ENCODE results near the gene AHNAK.

Gene AHNAK

DNA sequence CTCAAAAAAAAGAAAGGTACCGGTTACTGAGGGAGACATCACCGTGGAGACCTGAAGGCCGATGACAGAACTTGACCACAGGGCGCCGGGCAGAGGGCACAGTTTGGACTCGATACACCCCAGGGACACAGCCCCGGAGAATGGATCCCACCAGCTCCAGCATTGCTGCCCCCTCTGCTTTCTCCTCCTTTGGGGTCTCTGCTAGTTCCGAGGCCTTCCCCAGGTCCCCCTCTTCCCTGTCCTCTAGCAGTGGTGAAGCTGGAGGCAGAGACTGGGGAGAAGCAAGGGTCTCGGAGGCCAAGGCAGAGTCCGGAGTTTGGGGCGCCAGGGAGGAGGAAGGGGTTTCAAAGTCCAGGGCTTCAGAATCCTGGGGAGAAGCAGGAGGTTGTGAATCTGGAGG is 31.9 kb upstream of the AHNAK start:
- TF ChIP-seq SIN3A (IDR thresholded peaks at IDR 0.05; ENCODE audit: borderline replicate concordance, insufficient read depth, low read length), result no peak
- TF ChIP-seq TAF1 (IDR thresholded peaks at IDR 0.05; ENCODE audit: borderline replicate concordance, insufficient read depth, low read length), result no peak
- TF ChIP-seq, protein P1, sequence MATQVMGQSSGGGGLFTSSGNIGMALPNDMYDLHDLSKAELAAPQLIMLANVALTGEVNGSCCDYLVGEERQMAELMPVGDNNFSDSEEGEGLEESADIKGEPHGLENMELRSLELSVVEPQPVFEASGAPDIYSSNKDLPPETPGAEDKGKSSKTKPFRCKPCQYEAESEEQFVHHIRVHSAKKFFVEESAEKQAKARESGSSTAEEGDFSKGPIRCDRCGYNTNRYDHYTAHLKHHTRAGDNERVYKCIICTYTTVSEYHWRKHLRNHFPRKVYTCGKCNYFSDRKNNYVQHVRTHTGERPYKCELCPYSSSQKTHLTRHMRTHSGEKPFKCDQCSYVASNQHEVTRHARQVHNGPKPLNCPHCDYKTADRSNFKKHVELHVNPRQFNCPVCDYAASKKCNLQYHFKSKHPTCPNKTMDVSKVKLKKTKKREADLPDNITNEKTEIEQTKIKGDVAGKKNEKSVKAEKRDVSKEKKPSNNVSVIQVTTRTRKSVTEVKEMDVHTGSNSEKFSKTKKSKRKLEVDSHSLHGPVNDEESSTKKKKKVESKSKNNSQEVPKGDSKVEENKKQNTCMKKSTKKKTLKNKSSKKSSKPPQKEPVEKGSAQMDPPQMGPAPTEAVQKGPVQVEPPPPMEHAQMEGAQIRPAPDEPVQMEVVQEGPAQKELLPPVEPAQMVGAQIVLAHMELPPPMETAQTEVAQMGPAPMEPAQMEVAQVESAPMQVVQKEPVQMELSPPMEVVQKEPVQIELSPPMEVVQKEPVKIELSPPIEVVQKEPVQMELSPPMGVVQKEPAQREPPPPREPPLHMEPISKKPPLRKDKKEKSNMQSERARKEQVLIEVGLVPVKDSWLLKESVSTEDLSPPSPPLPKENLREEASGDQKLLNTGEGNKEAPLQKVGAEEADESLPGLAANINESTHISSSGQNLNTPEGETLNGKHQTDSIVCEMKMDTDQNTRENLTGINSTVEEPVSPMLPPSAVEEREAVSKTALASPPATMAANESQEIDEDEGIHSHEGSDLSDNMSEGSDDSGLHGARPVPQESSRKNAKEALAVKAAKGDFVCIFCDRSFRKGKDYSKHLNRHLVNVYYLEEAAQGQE (IDR thresholded peaks at IDR 0.05; ENCODE audit: insufficient read depth in 1 of 2, low read depth in 2 of 2, low read length in 2 of 2), result no peak

DNA sequence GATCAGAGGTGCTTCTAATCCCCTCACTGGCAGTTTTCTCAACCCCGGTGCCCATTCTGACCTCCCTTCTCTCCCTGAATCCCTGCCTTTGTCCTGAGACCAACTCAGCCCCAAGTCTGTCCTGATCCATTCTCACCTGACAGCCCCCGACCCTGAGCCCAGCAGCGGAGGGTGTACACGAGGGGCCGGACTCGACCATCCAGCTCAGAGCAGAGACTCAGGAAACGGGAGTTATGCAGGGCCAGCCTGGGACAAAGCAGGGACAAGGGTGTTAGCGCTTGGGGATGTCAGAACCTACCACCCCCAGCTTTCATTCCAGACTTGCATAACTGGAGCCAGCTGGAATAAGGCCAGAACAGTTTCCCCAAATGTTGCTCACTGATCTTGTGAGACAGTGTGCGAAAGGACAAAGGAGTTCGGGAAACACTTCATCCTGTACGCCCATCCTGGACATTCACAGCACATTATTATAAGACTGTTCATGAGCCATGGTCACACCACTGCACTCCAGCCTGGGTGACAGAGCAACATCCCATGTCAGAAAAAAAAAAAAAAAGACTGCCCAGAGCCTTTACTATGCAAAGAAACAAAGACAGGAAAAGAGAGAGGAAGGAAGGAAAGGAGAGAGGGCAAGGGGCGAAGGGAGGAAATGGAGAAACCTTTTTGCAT is 30.6 kb upstream of the AHNAK start:
- TF ChIP-seq TAF1 (IDR thresholded peaks at IDR 0.05; ENCODE audit: borderline replicate concordance, insufficient read depth, low read length), result no peak

DNA sequence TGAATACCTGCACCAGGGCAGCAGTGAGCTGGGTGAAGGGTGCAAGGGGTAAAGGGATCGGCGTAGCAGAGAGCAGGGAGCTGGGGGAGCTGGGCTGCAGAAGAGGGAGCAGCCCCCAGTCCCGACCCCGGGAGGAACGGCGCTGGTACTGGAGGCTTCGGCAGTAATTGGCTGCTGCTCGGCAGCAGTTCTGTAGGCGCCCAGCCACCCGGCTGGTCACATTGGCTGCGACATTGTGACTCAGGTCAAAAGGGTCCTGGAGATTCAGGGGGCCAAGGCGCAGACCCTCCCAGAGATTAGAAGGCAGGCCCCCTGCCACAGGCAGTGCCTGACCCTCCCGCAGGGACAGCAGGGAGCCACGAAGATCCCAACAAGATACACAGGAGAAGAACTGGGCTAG is 29.2 kb upstream of the AHNAK start:
- TF ChIP-seq, protein P1 (IDR thresholded peaks at IDR 0.05; ENCODE audit: insufficient read depth in 1 of 2, low read depth in 2 of 2, low read length in 2 of 2), result no peak
- TF ChIP-seq FOXP2 (optimal IDR thresholded peaks at IDR 0.05; ENCODE audit: borderline replicate concordance, extremely low read depth, extremely low read length, insufficient read depth), result no peak
- TF ChIP-seq SIN3A (IDR thresholded peaks at IDR 0.05; ENCODE audit: borderline replicate concordance, insufficient read depth, low read length), result no peak
- TF ChIP-seq TAF1 (IDR thresholded peaks at IDR 0.05; ENCODE audit: borderline replicate concordance, insufficient read depth, low read length), result no peak
- TF ChIP-seq POLR2AphosphoS5 (IDR thresholded peaks at IDR 0.05; ENCODE audit: low read depth, low read length), result no peak

DNA sequence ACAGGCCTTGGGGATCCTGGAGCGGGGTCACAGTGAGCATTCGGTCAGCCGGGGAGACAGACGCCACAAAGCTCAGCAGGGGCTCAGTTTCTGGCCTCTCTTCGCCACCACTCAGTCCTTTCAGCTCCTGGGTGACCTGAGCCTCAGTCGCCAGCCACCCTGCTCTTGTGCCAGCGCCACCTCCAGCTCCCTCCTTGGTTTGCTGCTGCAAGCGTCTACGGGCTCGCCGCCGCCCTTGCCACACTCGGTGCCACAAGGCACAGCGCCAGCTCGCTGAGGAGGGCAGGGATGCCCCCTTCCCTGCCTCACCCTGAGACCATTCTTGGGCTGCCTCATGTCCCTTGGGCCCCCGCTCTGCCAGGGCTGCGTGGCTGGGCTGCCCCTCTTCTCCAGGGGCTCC is 28.6 kb upstream of the AHNAK start:
- TF ChIP-seq POLR2AphosphoS5 (IDR thresholded peaks at IDR 0.05; ENCODE audit: low read depth, low read length) (no peak; the same call in 1 of the 2 replicates), TAF1 (IDR thresholded peaks at IDR 0.05; ENCODE audit: borderline replicate concordance, insufficient read depth, low read length) (no peak), FOXP2 (optimal IDR thresholded peaks at IDR 0.05; ENCODE audit: borderline replicate concordance, extremely low read depth, extremely low read length, insufficient read depth) (no peak), SIN3A (IDR thresholded peaks at IDR 0.05; ENCODE audit: borderline replicate concordance, insufficient read depth, low read length) (no peak)
- TF ChIP-seq, protein P1 (IDR thresholded peaks at IDR 0.05; ENCODE audit: insufficient read depth in 1 of 2, low read depth in 2 of 2, low read length in 2 of 2), result no peak

DNA sequence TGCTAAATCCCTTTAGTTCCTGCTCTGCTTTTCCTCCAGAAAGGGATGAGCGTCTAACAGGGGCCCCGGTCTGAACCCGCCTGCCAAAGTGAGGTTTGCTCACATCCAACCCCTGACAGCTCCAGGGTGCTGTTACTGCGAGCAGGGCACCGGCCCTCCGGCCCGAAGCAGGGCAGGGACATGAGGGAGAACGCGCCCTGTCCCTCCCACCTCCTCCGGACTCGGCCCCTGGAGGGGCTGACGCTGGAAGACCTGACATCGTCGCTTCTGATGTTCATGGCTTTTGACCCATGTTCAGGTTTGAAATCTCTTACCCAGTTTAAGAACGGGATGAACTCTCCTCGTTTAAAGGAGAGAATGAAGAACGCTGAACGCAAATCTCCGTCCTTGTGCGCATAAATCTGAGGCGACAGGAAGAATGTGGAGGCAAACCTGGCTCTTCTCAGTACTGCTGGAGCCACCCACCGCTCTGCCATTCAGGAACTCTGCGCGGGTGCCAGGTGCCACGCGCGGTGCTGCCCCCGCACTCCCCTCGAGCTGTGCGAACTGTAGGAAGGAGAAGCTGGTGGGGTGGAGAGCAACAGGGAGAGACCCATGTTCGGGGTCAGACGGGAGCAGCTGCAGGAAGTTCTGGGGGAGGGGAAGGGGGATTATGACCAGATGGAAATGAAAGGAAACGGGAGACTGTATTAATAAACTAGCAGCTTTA is 27.9 kb upstream of the AHNAK start:
- TF ChIP-seq FOXP2 (optimal IDR thresholded peaks at IDR 0.05; ENCODE audit: borderline replicate concordance, extremely low read depth, extremely low read length, insufficient read depth), result no peak
- no peak; the same call in 1 of the 2 replicates for TF ChIP-seq SIN3A (IDR thresholded peaks at IDR 0.05; ENCODE audit: borderline replicate concordance, insufficient read depth, low read length)
- TF ChIP-seq, protein P1 (IDR thresholded peaks at IDR 0.05; ENCODE audit: insufficient read depth in 1 of 2, low read depth in 2 of 2, low read length in 2 of 2), result no peak
- no peak for TF ChIP-seq TAF1 (IDR thresholded peaks at IDR 0.05; ENCODE audit: borderline replicate concordance, insufficient read depth, low read length)
- no peak; the same call in 1 of the 2 replicates for TF ChIP-seq POLR2AphosphoS5 (IDR thresholded peaks at IDR 0.05; ENCODE audit: low read depth, low read length)
